AG20443 (cell line): Measurements from ENCODE around the gene UGDH.
A peak's percentile ranks its signal among the peaks of the same experiment; 100 is the strongest.
"Not testable (repeated sequence)": the region's sequence is repeated elsewhere in the genome, so short reads cannot be mapped to it uniquely, and the experiment has no call there.

Source experiments
- DNase-seq: peaks from one replicate; pipeline ENCODE4 v3.0.0; 2012; ENCODE audit warnings: low spot score, mixed read lengths

The UGDH gene

GRCh38 chr4:39528061-39528465 lies 824 bp upstream of the UGDH start:
- DNase-seq, result peak; percentile 92

- no peak for DNase-seq
Observed at GRCh38 chr4:39526765-39527295, 409 bp downstream of the UGDH start.

- DNase-seq, result no peak
Observed at GRCh38 chr4:39525822-39526690, 1.2 kb downstream of the UGDH start.

- no peak for DNase-seq
Observed at GRCh38 chr4:39524161-39524957, 2.9 kb downstream of the UGDH start.

- no peak for DNase-seq
Observed at GRCh38 chr4:39522068-39522467, 5.2 kb downstream of the UGDH start.

GRCh38 chr4:39521253-39521919 lies 5.9 kb downstream of the UGDH start:
- peak; percentile 56 for DNase-seq

GRCh38 chr4:39518484-39518883 lies 8.8 kb downstream of the UGDH start:
- DNase-seq, result no peak

GRCh38 chr4:39516407-39516966 lies 10.8 kb downstream of the UGDH start:
- DNase-seq, result no peak

- DNase-seq, result not testable (repeated sequence)
Observed at GRCh38 chr4:39515669-39516401, 11.4 kb downstream of the UGDH start.

GRCh38 chr4:39514888-39515401 lies 12.3 kb downstream of the UGDH start:
- DNase-seq, result no peak

- not testable (repeated sequence) for DNase-seq
Observed at GRCh38 chr4:39514266-39514665, 13.0 kb downstream of the UGDH start.

- DNase-seq, result no peak
Observed at GRCh38 chr4:39510348-39510929, 16.8 kb downstream of the UGDH start.

GRCh38 chr4:39505581-39505980 lies 21.7 kb downstream of the UGDH start:
- no peak for DNase-seq

- DNase-seq, result no peak
Observed at GRCh38 chr4:39504538-39504937, 22.7 kb downstream of the UGDH start.

- not testable (repeated sequence) for DNase-seq
Observed at GRCh38 chr4:39502664-39503035, 24.6 kb downstream of the UGDH start.

GRCh38 chr4:39502019-39502663 lies 25.1 kb downstream of the UGDH start:
- DNase-seq, result peak; percentile 78

GRCh38 chr4:39498727-39499020 lies 28.6 kb downstream of the UGDH start:
- DNase-seq, result no peak

- DNase-seq, result no peak
Observed at GRCh38 chr4:39497909-39498726, 29.1 kb downstream of the UGDH start.

- no peak for DNase-seq
Observed at GRCh38 chr4:39495446-39496213, 31.6 kb downstream of the UGDH start.
